Non-pigmented ciliary epithelial cell (primary cell): ENCODE measurements around the gene ARHGAP28.
A peak's percentile ranks its signal among the peaks of the same experiment; 100 is the strongest.

Source experiments
- DNase-seq: peaks from one replicate; pipeline ENCODE4 v3.0.0-alpha.2; 2010; ENCODE audit warnings: low read depth

The ARHGAP28 gene

GRCh38 chr18:6732952-6733351, 3.4 kb downstream of the ARHGAP28 start:
- DNase-seq, result no peak

DNA sequence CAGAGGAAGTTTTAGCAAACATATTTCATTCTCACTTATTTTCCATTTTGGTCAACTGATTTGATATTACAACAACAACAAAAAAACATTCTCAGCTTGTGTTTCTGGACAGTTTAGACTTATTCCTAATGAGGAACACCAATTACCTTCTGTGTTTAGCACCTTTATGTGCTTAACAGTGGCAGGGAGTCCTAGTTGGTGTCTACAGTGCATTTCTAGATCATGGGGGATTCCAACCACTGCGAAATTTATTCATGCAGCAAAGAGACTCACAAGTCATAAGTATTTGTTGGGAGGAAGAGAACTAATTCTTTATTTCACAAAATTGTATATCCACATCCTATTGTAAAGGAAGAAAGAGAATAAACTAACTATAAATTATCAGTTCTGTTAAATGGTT, 4.2 kb downstream of the ARHGAP28 start:
- DNase-seq, result no peak

GRCh38 chr18:6734726-6735430, 5.4 kb downstream of the ARHGAP28 start:
- DNase-seq, result no peak

GRCh38 chr18:6737833-6738232, 8.3 kb downstream of the ARHGAP28 start:
- DNase-seq, result no peak

GRCh38 chr18:6738622-6739021, 9.1 kb downstream of the ARHGAP28 start:
- DNase-seq, result no peak

DNA sequence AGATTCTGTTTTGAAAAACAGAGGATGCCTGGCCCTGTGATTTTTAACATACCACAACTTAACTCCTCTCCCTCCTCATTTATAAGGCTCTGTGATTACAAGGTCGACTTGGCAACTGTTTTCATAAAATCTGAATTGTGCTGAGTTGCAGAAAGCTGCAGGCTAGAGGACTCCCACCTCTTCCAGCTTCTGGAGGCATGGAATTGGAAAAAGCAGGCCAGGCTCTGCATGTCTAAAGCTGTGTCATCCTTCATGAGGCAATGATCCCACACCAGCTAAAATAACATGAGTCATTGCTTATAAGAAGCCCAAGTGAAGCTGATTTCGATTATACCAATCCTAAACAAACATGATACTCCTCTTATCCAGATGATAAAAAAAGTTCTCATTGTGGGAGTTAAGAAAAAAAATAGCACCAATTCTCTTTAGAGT, 11.7 kb downstream of the ARHGAP28 start:
- DNase-seq, result peak; percentile 96

- DNase-seq, result no peak
These were observed 12.3 kb downstream of the ARHGAP28 start for GRCh38 chr18:6741786-6742185.

DNA sequence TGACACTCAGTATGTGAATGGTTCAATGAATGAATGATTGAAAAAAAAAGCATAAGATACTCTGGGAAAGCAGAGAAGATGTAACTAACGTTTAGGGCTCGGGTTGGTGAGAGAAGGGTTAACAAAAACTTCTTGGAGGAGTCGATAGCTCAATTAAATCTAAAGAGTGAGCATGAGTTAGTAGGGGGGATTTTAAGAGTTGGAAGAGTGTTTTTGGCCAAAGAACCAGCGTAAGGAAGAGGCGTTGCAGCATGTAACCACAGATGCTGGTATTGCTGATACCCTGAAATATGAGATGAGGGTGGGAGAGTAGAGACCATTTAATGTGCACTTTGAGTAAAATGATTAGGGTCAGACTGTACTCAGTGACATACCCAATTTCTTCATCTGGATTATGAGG, 14.5 kb downstream of the ARHGAP28 start:
- no peak for DNase-seq

DNA sequence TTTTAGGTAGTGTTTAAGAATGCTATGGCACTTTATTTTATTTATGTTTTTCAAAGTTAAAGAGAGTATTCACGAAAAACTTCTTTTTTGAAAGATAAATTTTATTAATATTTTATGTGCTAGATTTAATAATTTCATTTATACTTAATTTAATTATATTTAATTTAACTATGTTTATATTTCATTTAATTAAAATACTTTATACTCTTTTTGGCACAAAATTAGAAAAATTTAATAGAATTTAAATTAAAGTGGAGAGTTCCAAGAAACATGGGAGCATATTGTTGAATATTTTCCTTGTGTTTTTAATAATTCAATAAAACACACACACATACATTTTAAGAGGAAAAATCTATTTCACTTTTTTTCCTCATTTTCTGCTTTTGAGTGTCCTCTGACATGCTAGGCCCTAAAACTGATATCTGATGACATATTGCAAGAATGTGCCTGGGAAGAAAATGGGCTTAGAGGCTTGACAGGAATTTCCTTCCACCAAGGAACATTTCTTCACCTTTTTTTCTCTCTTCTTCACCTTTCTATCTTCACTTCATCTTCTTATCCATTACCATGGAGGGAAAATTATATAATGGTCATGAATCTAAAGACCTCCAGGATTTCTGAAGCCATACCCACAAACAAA, 15.4 kb downstream of the ARHGAP28 start:
- no peak for DNase-seq

DNA sequence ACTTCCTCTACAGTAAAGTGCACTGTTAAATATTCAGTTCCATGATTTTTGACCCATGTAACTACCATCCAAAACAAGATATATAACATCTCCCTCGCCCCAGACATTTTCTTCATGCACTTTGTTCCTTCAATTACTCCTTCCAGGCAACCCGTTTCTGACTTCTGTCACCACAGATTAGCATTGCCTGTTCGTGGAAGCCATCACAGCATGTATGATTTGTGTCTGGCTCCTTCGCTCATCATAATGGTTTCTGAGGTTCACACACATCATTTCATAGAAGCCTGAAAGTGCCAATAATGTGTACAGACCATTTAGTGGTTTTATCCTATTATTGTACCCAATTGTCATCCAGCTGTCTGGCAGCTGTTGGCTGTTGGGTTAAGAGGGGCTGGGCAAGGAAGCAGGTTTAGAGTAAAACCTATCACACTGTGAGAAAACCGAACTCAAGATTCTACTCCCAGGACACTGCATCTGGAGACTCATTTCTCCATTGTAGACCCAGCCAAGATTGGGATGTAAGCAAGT, 16.1 kb downstream of the ARHGAP28 start:
- no peak for DNase-seq

GRCh38 chr18:6746386-6746960, 17.0 kb downstream of the ARHGAP28 start:
- DNase-seq, result no peak

- peak; percentile 72 for DNase-seq
These were observed 18.1 kb downstream of the ARHGAP28 start for GRCh38 chr18:6747646-6748045.

DNA sequence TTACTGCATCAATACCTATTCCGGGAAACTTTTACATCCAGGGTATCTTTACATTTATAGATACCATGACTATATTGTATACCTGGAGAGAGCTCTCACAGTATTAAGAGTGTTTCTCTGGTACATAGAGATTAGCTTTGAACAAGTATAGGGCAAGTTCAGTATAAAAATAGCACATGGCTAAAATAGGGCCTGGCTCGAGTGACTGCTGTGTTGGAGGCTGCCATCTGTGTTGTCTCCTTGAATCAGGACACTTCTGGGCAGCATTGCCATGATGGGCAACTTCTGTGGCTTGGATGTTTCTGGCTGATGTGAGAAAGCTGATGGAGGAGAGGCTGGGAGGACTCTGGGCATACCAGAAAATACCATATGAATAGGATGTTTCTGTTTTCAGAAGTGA, 18.7 kb downstream of the ARHGAP28 start:
- DNase-seq, result no peak

DNA sequence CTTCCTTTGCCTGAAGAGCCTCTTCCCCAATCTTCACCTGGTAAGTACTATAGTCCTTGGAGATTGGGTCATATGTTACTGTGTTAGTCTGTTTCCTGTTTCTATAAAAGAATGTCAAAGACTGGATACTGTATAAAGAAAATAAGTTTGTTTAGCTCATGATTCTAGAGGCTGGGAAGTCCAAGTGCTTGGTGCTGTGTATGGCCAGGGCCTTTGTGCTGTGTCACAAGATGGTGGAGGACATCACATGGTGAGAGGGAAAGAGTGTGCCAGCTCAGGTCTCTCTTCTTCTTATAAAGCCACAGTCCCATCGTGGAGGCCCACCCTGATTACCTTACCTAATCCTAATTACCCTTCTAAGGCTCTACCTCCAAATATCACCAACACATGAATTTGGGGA, 20.9 kb downstream of the ARHGAP28 start:
- no peak for DNase-seq

GRCh38 chr18:6751222-6751621, 21.7 kb downstream of the ARHGAP28 start:
- DNase-seq, result no peak

- DNase-seq, result no peak
These were observed 22.8 kb downstream of the ARHGAP28 start for GRCh38 chr18:6752202-6752860.

DNA sequence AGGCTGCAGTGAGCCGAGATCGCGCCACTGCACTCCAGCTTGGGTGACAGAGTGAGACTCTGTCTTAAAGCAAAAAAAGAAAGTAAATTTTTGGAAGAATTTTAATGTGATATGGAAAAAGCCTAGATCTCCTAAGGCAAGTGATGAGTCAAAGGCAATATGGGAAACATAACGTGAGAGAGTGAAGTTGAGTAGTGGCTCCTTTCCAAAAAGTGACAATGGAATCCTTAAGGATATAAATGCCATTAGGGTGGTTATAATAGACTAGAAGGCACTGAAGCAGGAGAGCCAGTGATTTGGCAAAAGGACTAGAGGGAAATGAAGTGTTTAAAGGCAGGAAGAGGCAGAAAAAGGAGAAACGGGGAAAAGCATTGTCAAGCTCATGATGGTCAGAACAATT, 25.6 kb downstream of the ARHGAP28 start:
- no peak for DNase-seq

- no peak for DNase-seq
These were observed 28.4 kb downstream of the ARHGAP28 start for GRCh38 chr18:6757931-6758330.

GRCh38 chr18:6759579-6759978, 30.1 kb downstream of the ARHGAP28 start:
- no peak for DNase-seq

GRCh38 chr18:6763524-6763923, 34.0 kb downstream of the ARHGAP28 start:
- DNase-seq, result no peak

GRCh38 chr18:6764382-6764781, 34.9 kb downstream of the ARHGAP28 start:
- DNase-seq, result no peak

DNA sequence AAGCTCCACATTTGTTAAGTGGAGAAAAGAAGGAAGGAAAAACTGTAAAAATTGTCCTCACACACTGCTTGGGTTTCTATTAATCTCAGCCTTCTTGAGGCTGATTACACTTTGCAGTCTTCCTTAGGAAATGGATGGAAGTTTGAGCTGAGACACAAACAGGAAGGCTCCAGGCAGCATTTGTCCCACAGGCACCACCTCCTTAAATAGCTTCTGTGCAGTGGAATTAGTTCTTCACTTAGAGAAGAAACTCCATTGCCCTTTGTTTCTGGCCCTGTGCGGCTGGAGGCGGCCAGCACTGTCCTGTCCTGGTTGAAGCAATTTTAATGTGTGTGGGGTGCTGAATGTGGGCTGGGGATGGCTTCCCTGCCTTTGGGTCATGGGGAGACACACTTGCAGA, 44.3 kb downstream of the ARHGAP28 start:
- no peak for DNase-seq

GRCh38 chr18:6775237-6775636, 45.7 kb downstream of the ARHGAP28 start:
- DNase-seq, result no peak
